A549 (cell line): ENCODE measurements around the gene CHMP4A. TPM values are rescaled to one million over a fixed set of nuclear protein-coding genes. Genes with fewer than 3 reads are reported as not detected.

Source experiments
- ATAC-seq, 2 experiments: fragments of 200-7000 bp in 1 of 2; fragments of >200 bp in 1 of 2; cut with Nextera tagmentation in 1 of 2; cut with Tn5 transposase in 1 of 2; 3 replicates each; pipeline versions ENCODE4 v1.8.0 to v1.9.1; 2018 to 2020; ENCODE audit warnings: mild to moderate bottlenecking in 1 of 2, moderate library complexity in 1 of 2
- CTCF ChIA-PET: fragments of 300-600 bp; sonication (Branson Sonifier 250); formaldehyde crosslinking; extraction: SDS; loops from one replicate; lab custom pipeline; 2021; ENCODE audit warnings: antibody characterized with exemption, inconsistent platforms; lab: Yijun Ruan, JAX
- POLR2A ChIA-PET: fragments of 350-600 bp; formaldehyde crosslinking; extraction: SDS; loops from one replicate; lab custom pipeline; 2021; ENCODE audit warnings: antibody characterized with exemption, inconsistent platforms; lab: Yijun Ruan, JAX
- DNase-seq, 2 experiments: peaks; one replicate each; pipeline versions ENCODE4 v3.0.0 to v3.0.0-alpha.2; 2011 to 2016; ENCODE audit warnings: low read depth in 1 of 2, low spot score in 1 of 2
- FAIRE-seq: peaks from 2 replicates; lab custom pipeline; 2011; peaks lifted over from hg19 to GRCh38; lab: Jason Lieb, UNC
- H3K27ac ChIP-seq, 2 experiments: fragments of >200 bp; sonication (Bioruptor Twin); formaldehyde crosslinking; 3 replicates each; pipeline ENCODE4 v1.5.1; 2016 to 2017
- H3K4me1 ChIP-seq: fragments of >200 bp; sonication (Bioruptor Twin); formaldehyde crosslinking; 3 replicates; pipeline ENCODE4 v1.6.1; 2016
- H3K4me2 ChIP-seq: fragments of >200 bp; sonication (Bioruptor Twin); formaldehyde crosslinking; 3 replicates; pipeline ENCODE4 v1.6.1; 2016
- H3K4me3 ChIP-seq: fragments of >200 bp; sonication (Bioruptor Twin); formaldehyde crosslinking; 3 replicates; pipeline ENCODE4 v1.5.1; 2016
- H3K9me3 ChIP-seq: fragments of >200 bp; sonication (Bioruptor Twin); formaldehyde crosslinking; 3 replicates; pipeline ENCODE4 v1.6.1; 2016
- CBX8 ChIP-seq: fragments of 200-600 bp; sonication (generic); IDR thresholded peaks from 2 replicates; pipeline ENCODE4 v1.6.1; 2016
- EHMT2 ChIP-seq: fragments of 200-600 bp; sonication (generic); IDR thresholded peaks from 2 replicates; pipeline ENCODE4 v1.6.1; 2016; ENCODE audit warnings: antibody characterized with exemption, low read depth, mild to moderate bottlenecking, moderate library complexity
- FOSB ChIP-seq: fragments of 250-450 bp; sonication (Bioruptor Pico); IDR thresholded peaks from 2 replicates; pipeline ENCODE4 v1.5.0; 2020; ENCODE audit warnings: mild to moderate bottlenecking, moderate library complexity
- FOSL2 ChIP-seq, 2 experiments: fragments of 450-650 bp in 1 of 2; fragments of >200 bp in 1 of 2; sonication (Bioruptor Twin) in 1 of 2; formaldehyde crosslinking; IDR thresholded peaks; 2 replicates each; pipeline versions ENCODE4 v1.5.0 to v1.6.1; 2016 to 2020; ENCODE audit warnings: mild to moderate bottlenecking in 1 of 2, moderate library complexity in 1 of 2
- HDAC2 ChIP-seq: fragments of 200-600 bp; sonication (generic); IDR thresholded peaks from 2 replicates; pipeline ENCODE4 v1.6.1; 2016
- HEYL ChIP-seq: fragments of 250-450 bp; sonication (Bioruptor Pico); IDR thresholded peaks from 2 replicates; pipeline ENCODE4 v1.8.0; 2021; ENCODE audit warnings: mild to moderate bottlenecking, moderate library complexity
- HOXA7 ChIP-seq: fragments of 250-450 bp; sonication (Bioruptor Pico); IDR thresholded peaks from 2 replicates; pipeline ENCODE4 v1.5.0; 2020; ENCODE audit warnings: mild to moderate bottlenecking, moderate library complexity
- JUNB ChIP-seq: fragments of >200 bp; sonication (Bioruptor Twin); formaldehyde crosslinking; IDR thresholded peaks from 2 replicates; pipeline ENCODE4 v1.6.1; 2016
- KDM1A ChIP-seq: fragments of 200-600 bp; sonication (generic); IDR thresholded peaks from 2 replicates; pipeline ENCODE4 v1.6.1; 2016; ENCODE audit warnings: low read depth, mild to moderate bottlenecking
- MAFK ChIP-seq: fragments of 450-650 bp; IDR thresholded peaks from 2 replicates; pipeline ENCODE4 v1.6.1; 2014; ENCODE audit not compliant: partially characterized antibody
- NFE2L2 ChIP-seq: fragments of 150-350 bp; conservative IDR thresholded peaks from 2 replicates; pipeline ENCODE4 v1.6.1; 2014; ENCODE audit warnings: low read length
- NPAS2 ChIP-seq: fragments of 250-450 bp; sonication (Bioruptor Pico); IDR thresholded peaks from 2 replicates; pipeline ENCODE4 v1.8.0; 2022; ENCODE audit warnings: mild to moderate bottlenecking, moderate library complexity, borderline replicate concordance
- NR3C1 ChIP-seq: fragments of >200 bp; sonication (Bioruptor Twin); formaldehyde crosslinking; IDR thresholded peaks from 3 replicates; pipeline ENCODE4 v1.6.1; 2017
- RARB ChIP-seq: fragments of 250-450 bp; sonication (Bioruptor Pico); IDR thresholded peaks from 2 replicates; pipeline ENCODE4 v1.8.0; 2021; ENCODE audit warnings: mild to moderate bottlenecking, moderate library complexity
- RFX5 ChIP-seq: fragments of 450-650 bp; IDR thresholded peaks from 2 replicates; pipeline ENCODE4 v1.7.1; 2014; ENCODE audit warnings: antibody characterized with exemption, mild to moderate bottlenecking, moderate library complexity
- SMC3 ChIP-seq: fragments of >200 bp; sonication (Bioruptor Twin); formaldehyde crosslinking; IDR thresholded peaks from 3 replicates; pipeline ENCODE4 v1.6.1; 2018; ENCODE audit warnings: inconsistent platforms
- TFCP2L1 ChIP-seq: fragments of 250-450 bp; sonication (Bioruptor Pico); IDR thresholded peaks from 2 replicates; pipeline ENCODE4 v1.5.0; 2021; ENCODE audit warnings: mild to moderate bottlenecking
- ZC3H11A ChIP-seq: fragments of 450-650 bp; IDR thresholded peaks from 2 replicates; pipeline ENCODE4 v1.6.1; 2014; ENCODE audit warnings: antibody characterized with exemption, mild to moderate bottlenecking
- WGBS: methylation state at CpG from one replicate; pipeline ENCODE4 v1.1.6; 2017; ENCODE audit errors: missing lambda C conversion rate; 5-methylcytosine and 5-hydroxymethylcytosine counted together
- polyA plus RNA-seq, 4 experiments: library from polyadenylated mRNA; depleted of rRNA in 3 of 4; stranded (reverse); fragments of >200 nt; fragmentation: RNase III in 1 of 4; extraction: RNeasy Plus Mini Kit Qiagen cat#74134 plus additional on column Dnase treatment in 1 of 4; gene quantifications; 2 replicates in 3 of 4; 3 replicates in 1 of 4; pipeline ENCODE4 v1.2.3, GENCODE V29; 2011 to 2017
- TF ChIP-seq, protein P1 (sequence below): fragments of >200 bp; sonication (Bioruptor Twin); formaldehyde crosslinking; IDR thresholded peaks from 3 replicates; pipeline ENCODE4 v1.5.1; 2016
- TF ChIP-seq, protein P2 (sequence below): fragments of 450-650 bp; IDR thresholded peaks from 2 replicates; pipeline ENCODE4 v1.6.1; 2014; ENCODE audit warnings: antibody characterized with exemption
- TF ChIP-seq, protein P3 (sequence below): fragments of 150-350 bp; IDR thresholded peaks from 2 replicates; pipeline ENCODE4 v1.6.1; 2014; ENCODE audit warnings: low read depth, mild to moderate bottlenecking, low read length
- TF ChIP-seq, protein P4 (sequence below): fragments of >200 bp; sonication (Bioruptor Twin); formaldehyde crosslinking; IDR thresholded peaks from 2 replicates; pipeline ENCODE4 v1.6.1; 2016
- TF ChIP-seq, protein P5 (sequence below): IDR thresholded peaks from 2 replicates; pipeline ENCODE4 v1.6.1; 2012

CHMP4A gene
- polyA plus RNA-seq, 2 of the 4 experiments (the other 2 are of a cell fraction), result 102 to 112 TPM

DNA sequence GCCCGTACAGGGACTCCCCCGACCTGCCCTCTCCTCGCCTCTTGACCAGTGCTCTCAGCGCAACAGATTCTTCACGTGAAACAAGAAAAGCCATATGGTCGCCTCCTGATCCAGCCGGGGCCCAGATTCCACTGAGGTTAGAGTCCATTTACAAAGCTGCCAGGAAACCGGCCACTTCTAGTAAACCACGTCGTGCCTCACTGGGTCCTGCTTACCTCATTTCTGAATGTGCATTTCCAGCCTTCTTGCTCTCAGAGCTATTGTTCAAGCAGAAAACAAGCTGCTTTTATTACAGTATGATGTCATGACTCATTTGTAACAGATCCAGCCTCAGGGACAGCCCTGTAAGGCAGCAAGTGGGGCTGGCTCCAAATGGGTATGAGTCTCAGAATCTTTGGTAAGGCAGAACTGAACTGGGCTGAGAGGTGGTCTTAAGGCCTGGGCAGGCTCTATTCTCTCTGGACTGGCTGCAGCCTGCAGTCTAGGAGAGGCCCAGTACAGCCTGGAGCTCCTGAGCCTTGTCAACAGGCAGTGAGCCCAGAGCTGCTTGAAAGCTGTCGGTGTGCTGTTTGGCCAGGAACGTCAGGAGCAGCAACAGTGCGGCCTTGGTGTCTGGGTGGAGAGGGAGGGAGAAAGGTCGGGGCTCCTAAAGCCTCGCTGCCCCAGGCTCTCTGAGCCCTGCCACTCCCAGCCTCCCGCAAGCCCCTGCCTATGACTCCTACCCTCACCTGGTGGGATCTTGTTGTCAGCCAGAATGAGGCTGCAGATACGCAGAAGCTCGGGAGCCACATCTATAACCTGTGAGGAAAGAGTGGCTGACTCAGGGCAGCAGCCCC is 33.1 kb downstream of the CHMP4A start:
- POLR2A ChIA-PET, result interaction anchor here (0.9 to 1.9 kb wide), 3 partner anchors 9 to 19 kb away, joined by 3 to 9 read pairs (median 5); partner anchors contain the start of genes IPO4, IRF9 and TM9SF1
- no peak for TF ChIP-seq SMC3
- no peak for TF ChIP-seq RFX5
- TF ChIP-seq JUNB, result no peak
- TF ChIP-seq, protein P1, sequence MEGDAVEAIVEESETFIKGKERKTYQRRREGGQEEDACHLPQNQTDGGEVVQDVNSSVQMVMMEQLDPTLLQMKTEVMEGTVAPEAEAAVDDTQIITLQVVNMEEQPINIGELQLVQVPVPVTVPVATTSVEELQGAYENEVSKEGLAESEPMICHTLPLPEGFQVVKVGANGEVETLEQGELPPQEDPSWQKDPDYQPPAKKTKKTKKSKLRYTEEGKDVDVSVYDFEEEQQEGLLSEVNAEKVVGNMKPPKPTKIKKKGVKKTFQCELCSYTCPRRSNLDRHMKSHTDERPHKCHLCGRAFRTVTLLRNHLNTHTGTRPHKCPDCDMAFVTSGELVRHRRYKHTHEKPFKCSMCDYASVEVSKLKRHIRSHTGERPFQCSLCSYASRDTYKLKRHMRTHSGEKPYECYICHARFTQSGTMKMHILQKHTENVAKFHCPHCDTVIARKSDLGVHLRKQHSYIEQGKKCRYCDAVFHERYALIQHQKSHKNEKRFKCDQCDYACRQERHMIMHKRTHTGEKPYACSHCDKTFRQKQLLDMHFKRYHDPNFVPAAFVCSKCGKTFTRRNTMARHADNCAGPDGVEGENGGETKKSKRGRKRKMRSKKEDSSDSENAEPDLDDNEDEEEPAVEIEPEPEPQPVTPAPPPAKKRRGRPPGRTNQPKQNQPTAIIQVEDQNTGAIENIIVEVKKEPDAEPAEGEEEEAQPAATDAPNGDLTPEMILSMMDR, result no peak
- TF ChIP-seq HEYL (CRISPR knock-in tag), result no peak
- no peak for TF ChIP-seq CBX8
- no peak for TF ChIP-seq NFE2L2
- no peak for TF ChIP-seq FOSL2 (IDR thresholded peaks at IDR 0.05)
- no peak for TF ChIP-seq FOSL2 (CRISPR knock-in tag; IDR thresholded peaks at IDR 0.05)
- TF ChIP-seq MAFK, result no peak
- TF ChIP-seq KDM1A, result no peak
- no peak for TF ChIP-seq RARB (CRISPR knock-in tag)
- TF ChIP-seq HOXA7 (CRISPR knock-in tag), result no peak
- 0 out of 6 replicates have a peak, but pooled peaks of 1 of the 2 experiments have one; percentile 3 for ATAC-seq
- 90% methylated on average over 18 of the region's 18 CpGs for WGBS
- FAIRE-seq, result no peak
- Histone ChIP-seq H3K9me3 (no peaks in the 10 kb centered on the region), H3K4me3 (no peak overlapping the region), H3K4me2 (no peak overlapping the region), H3K4me1 (no peaks in the 10 kb centered on the region), H3K27ac (no peak overlapping the region)
- CTCF ChIA-PET, result interaction anchor here (0.5 to 8.0 kb wide), 8 partner anchors 9 to 60 kb away, joined by 3 to 64 read pairs (median 4); partner anchors contain the start of genes IRF9, MDP1 and PSME2
- no peak for DNase-seq

DNA sequence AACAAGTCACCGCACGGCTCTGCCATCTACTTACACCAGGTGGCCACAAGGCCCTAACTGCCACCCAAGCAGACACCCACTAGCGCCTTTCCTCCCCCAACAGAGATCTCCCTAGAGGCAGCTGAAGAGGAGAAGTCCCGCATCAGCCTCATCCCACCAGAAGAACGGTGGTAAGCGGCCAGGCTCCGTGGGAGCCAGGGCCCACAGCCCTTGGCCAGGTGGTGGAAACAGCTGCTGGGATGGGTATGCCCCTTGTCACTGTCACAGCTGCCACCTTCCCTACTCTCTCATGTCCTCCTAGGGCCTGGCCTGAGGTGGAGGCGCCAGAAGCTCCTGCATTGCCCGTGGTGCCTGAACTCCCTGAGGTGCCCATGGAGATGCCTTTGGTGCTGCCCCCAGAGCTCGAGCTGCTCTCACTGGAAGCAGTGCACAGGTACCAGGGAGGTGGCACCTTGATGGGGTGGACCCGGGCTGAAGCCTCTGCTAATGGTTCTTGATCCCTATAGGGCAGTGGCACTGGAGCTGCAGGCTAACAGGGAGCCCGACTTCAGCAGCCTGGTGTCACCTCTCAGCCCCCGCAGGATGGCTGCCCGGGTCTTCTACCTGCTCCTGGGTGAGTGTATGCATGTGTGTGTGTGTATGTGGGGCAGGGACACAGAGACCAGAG is 33.9 kb downstream of the CHMP4A start:
- POLR2A ChIA-PET, result interaction anchor here (1.7 to 1.9 kb wide), 2 partner anchors 9 to 18 kb away, joined by 5 to 9 read pairs; partner anchors contain the start of genes IPO4 and IRF9
- H3K4me3 ChIP-seq, result no peak overlapping the region
- 96% methylated on average over 12 of the region's 14 CpGs for WGBS
- no peak overlapping the region for H3K4me2 ChIP-seq
- FAIRE-seq (no peak), ATAC-seq (peak in 1 of 2 experiments; percentile 1; a peak in 1 of 6 replicates), DNase-seq (no peak)
- TF ChIP-seq, protein P2, sequence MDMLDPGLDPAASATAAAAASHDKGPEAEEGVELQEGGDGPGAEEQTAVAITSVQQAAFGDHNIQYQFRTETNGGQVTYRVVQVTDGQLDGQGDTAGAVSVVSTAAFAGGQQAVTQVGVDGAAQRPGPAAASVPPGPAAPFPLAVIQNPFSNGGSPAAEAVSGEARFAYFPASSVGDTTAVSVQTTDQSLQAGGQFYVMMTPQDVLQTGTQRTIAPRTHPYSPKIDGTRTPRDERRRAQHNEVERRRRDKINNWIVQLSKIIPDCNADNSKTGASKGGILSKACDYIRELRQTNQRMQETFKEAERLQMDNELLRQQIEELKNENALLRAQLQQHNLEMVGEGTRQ, result no peak
- TF ChIP-seq EHMT2 (no peak), TFCP2L1 (no peak), RFX5 (no peak), HDAC2 (no peak), HOXA7 (CRISPR knock-in tag) (no peak), CBX8 (no peak), FOSL2 (IDR thresholded peaks at IDR 0.05) (no peak), FOSL2 (CRISPR knock-in tag; IDR thresholded peaks at IDR 0.05) (no peak), NR3C1 (no peak), NPAS2 (no peak), ZC3H11A (no peak), FOSB (no peak), RARB (CRISPR knock-in tag) (no peak)
- TF ChIP-seq, protein P3, sequence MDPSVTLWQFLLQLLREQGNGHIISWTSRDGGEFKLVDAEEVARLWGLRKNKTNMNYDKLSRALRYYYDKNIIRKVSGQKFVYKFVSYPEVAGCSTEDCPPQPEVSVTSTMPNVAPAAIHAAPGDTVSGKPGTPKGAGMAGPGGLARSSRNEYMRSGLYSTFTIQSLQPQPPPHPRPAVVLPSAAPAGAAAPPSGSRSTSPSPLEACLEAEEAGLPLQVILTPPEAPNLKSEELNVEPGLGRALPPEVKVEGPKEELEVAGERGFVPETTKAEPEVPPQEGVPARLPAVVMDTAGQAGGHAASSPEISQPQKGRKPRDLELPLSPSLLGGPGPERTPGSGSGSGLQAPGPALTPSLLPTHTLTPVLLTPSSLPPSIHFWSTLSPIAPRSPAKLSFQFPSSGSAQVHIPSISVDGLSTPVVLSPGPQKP, result no peak
- TF ChIP-seq, protein P4, sequence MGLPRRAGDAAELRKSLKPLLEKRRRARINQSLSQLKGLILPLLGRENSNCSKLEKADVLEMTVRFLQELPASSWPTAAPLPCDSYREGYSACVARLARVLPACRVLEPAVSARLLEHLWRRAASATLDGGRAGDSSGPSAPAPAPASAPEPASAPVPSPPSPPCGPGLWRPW, result no peak
- TF ChIP-seq, protein P1, result no peak
- TF ChIP-seq, protein P5, sequence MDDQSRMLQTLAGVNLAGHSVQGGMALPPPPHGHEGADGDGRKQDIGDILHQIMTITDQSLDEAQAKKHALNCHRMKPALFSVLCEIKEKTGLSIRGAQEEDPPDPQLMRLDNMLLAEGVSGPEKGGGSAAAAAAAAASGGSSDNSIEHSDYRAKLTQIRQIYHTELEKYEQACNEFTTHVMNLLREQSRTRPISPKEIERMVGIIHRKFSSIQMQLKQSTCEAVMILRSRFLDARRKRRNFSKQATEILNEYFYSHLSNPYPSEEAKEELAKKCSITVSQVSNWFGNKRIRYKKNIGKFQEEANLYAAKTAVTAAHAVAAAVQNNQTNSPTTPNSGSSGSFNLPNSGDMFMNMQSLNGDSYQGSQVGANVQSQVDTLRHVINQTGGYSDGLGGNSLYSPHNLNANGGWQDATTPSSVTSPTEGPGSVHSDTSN, result no peak
- H3K27ac ChIP-seq, result no peak overlapping the region
- no peaks in the 10 kb centered on the region for H3K4me1 ChIP-seq
- CTCF ChIA-PET, result interaction anchor here (1.1 to 8.0 kb wide), 3 partner anchors 8 to 19 kb away, joined by 4 to 64 read pairs (median 4); partner anchors contain the start of gene IRF9
- H3K9me3 ChIP-seq, result no peaks in the 10 kb centered on the region
